K562 (cell line): ENCODE measurements around the gene DPP10. TPM values are rescaled to one million over a fixed set of nuclear protein-coding genes. Genes with fewer than 3 reads are reported as not detected.

Experiments
- ATAC-seq: fragments of 200-7000 bp; cut with Tn5 transposase; 3 replicates; pipeline ENCODE4 v1.9.1; 2020; ENCODE audit warnings: moderate library complexity
- BruUV-seq: library from RNA; stranded (reverse); fragments of 400-500 nt; replicated peaks from 2 replicates; lab custom pipeline; 2021; lab: Mats Ljungman, UMichigan
- CTCF ChIA-PET: fragments of 300-600 bp; formaldehyde crosslinking; extraction: SDS; loops from one replicate; lab custom pipeline; 2021; ENCODE audit warnings: low intra/inter-chr PET ratio; lab: Yijun Ruan, JAX
- POLR2A ChIA-PET: fragments of 300-600, 350-650 bp; sonication (Branson Sonifier 250); formaldehyde crosslinking; extraction: SDS; loops from one replicate; lab custom pipeline; 2021; ENCODE audit warnings: antibody characterized with exemption, inconsistent platforms; lab: Yijun Ruan, JAX
- DNase-seq, 4 experiments: peaks; one replicate each; pipeline versions ENCODE4 v3.0.0 to v3.0.0-alpha.2; 2011 to 2018; ENCODE audit warnings: low spot score in 3 of 4, mixed read lengths in 3 of 4; ENCODE audit errors: extremely low read depth in 1 of 4
- FAIRE-seq: peaks from 2 replicates; lab custom pipeline; 2011; peaks lifted over from hg19 to GRCh38; lab: Jason Lieb, UNC
- H2AFZ ChIP-seq: 2 replicates; pipeline ENCODE4 v1.6.0; 2011; ENCODE audit warnings: low read depth, low read length, control low read depth, inconsistent platforms
- H3K27ac ChIP-seq: fragments of 200-600 bp; 3 replicates; pipeline ENCODE4 v1.8.0; 2011; ENCODE audit warnings: low read depth, mild to moderate bottlenecking, control low read depth, inconsistent platforms, low read length, moderate library complexity, mixed read lengths; ENCODE audit errors: extremely low read depth
- H3K27me3 ChIP-seq, 2 experiments: fragments of 300-600 bp in 1 of 2; 2 replicates in 1 of 2; 3 replicates in 1 of 2; pipeline versions ENCODE4 v1.6.0 to v1.8.0; 2011; ENCODE audit warnings: inconsistent platforms in 2 of 2, low read length in 2 of 2, mild to moderate bottlenecking in 1 of 2, mixed read lengths in 1 of 2, moderate library complexity in 1 of 2; ENCODE audit not compliant: control insufficient read depth in 2 of 2, insufficient read depth in 2 of 2
- H3K36me3 ChIP-seq: fragments of 300-600 bp; 3 replicates; pipeline ENCODE4 v1.8.0; 2011; ENCODE audit warnings: mild to moderate bottlenecking, low read length, inconsistent platforms; ENCODE audit not compliant: control insufficient read depth, insufficient read depth
- H3K4me1 ChIP-seq, 2 experiments: fragments of 200-600 bp in 1 of 2; replicated peaks in 1 of 2; 2 replicates in 1 of 2; 3 replicates in 1 of 2; pipeline versions ENCODE4 v1.5.1 to v1.8.0; 2011; ENCODE audit warnings: inconsistent platforms in 2 of 2, low read length in 2 of 2, mild to moderate bottlenecking in 1 of 2, mixed read lengths in 1 of 2, moderate library complexity in 1 of 2; ENCODE audit not compliant: control insufficient read depth in 2 of 2, insufficient read depth in 2 of 2
- H3K4me2 ChIP-seq: 2 replicates; pipeline ENCODE4 v1.6.1; 2011; ENCODE audit warnings: low read length, control low read depth, inconsistent platforms, mixed read lengths; ENCODE audit not compliant: insufficient read depth
- H3K4me3 ChIP-seq: fragments of 200-600 bp; sonication (generic), shearing (Covaris generic); 2 replicates; pipeline ENCODE4 v1.5.1; 2016; ENCODE audit warnings: control low read depth, inconsistent platforms
- H3K79me2 ChIP-seq: fragments of 200-600 bp; 3 replicates; pipeline ENCODE4 v1.8.0; 2011; ENCODE audit warnings: low read length, inconsistent platforms; ENCODE audit not compliant: control insufficient read depth, insufficient read depth
- H3K9ac ChIP-seq, 2 experiments: 2 replicates each; pipeline versions ENCODE4 v1.6.0 to v1.6.1; 2011; ENCODE audit warnings: low read depth in 2 of 2, low read length in 2 of 2, control low read depth in 1 of 2, inconsistent platforms in 1 of 2, mild to moderate bottlenecking in 1 of 2, mixed read lengths in 1 of 2; ENCODE audit not compliant: insufficient read depth in 1 of 2
- H3K9me1 ChIP-seq: one replicate; pipeline ENCODE4 v1.6.0; 2011; ENCODE audit warnings: inconsistent platforms, mild to moderate bottlenecking, low read length, moderate library complexity; ENCODE audit not compliant: control insufficient read depth, insufficient read depth
- H3K9me3 ChIP-seq: replicated peaks from 2 replicates; pipeline ENCODE4 v1.5.1; 2011; ENCODE audit warnings: low read depth, low read length, inconsistent platforms; ENCODE audit not compliant: control insufficient read depth, insufficient read depth
- H4K20me1 ChIP-seq: replicated peaks from 2 replicates; pipeline ENCODE4 v1.6.1; 2011; ENCODE audit warnings: low read length, inconsistent platforms, mixed read lengths; ENCODE audit not compliant: control insufficient read depth, insufficient read depth
- CHD2 ChIP-seq: IDR thresholded peaks from 2 replicates; pipeline ENCODE4 v1.6.1; 2011; ENCODE audit warnings: low read depth, low read length
- FOSL1 ChIP-seq: fragments of 200-800 bp; sonication (Bioruptor generic); conservative IDR thresholded peaks from 2 replicates; pipeline ENCODE4 v1.6.1; 2016; ENCODE audit warnings: missing genetic modification characterization, missing compliant biosample characterization
- FUS ChIP-seq: fragments of 200-400 bp; formaldehyde crosslinking; optimal IDR thresholded peaks from 2 replicates; pipeline ENCODE3; 2017; ENCODE audit warnings: low read depth, low read length
- HCFC1 ChIP-seq: IDR thresholded peaks from 2 replicates; pipeline ENCODE4 v1.6.1; 2012; ENCODE audit warnings: low read depth, low read length, improper control_type of control experiment
- HDAC2 ChIP-seq: fragments of 450-650 bp; IDR thresholded peaks from 2 replicates; pipeline ENCODE4 v1.6.1; 2016; ENCODE audit warnings: mild to moderate bottlenecking
- HDAC3 ChIP-seq: fragments of 450-650 bp; IDR thresholded peaks from 2 replicates; pipeline ENCODE4 v1.6.1; 2018; ENCODE audit warnings: borderline replicate concordance, mild to moderate bottlenecking, moderate library complexity; ENCODE audit not compliant: partially characterized antibody
- JUN ChIP-seq, 2 experiments: sonication (generic) in 1 of 2; formaldehyde crosslinking in 1 of 2; IDR thresholded peaks; 2 replicates each; pipeline versions ENCODE4 v1.6.1 to v1.8.0; 2012 to 2022; ENCODE audit warnings: borderline replicate concordance in 2 of 2, mild to moderate bottlenecking in 2 of 2, improper control_type of control experiment in 1 of 2, low read depth in 1 of 2, low read length in 1 of 2, missing genetic modification reagents in 1 of 2
- KDM4B ChIP-seq, 2 experiments: fragments of 450-650 bp in 1 of 2; sonication (generic) in 1 of 2; IDR thresholded peaks; 2 replicates each; pipeline ENCODE4 v1.6.1; 2016 to 2017; ENCODE audit warnings: borderline replicate concordance in 2 of 2, antibody characterized with exemption in 1 of 2, low read depth in 1 of 2, mild to moderate bottlenecking in 1 of 2
- MYNN ChIP-seq, 2 experiments: sonication (generic); formaldehyde crosslinking in 1 of 2; IDR thresholded peaks; 2 replicates each; pipeline versions ENCODE4 v1.5.0 to v1.6.1; 2016 to 2020; ENCODE audit warnings: antibody characterized with exemption in 1 of 2, missing genetic modification reagents in 1 of 2
- NCOA1 ChIP-seq: fragments of 450-650 bp; IDR thresholded peaks from 2 replicates; pipeline ENCODE4 v1.6.1; 2016; ENCODE audit warnings: low read depth
- NFXL1 ChIP-seq: fragments of 450-650 bp; formaldehyde crosslinking; IDR thresholded peaks from 2 replicates; pipeline ENCODE4 v1.4.0; 2021; ENCODE audit warnings: mild to moderate bottlenecking
- THRAP3 ChIP-seq: fragments of 450-650 bp; IDR thresholded peaks from 2 replicates; pipeline ENCODE4 v1.6.1; 2016; ENCODE audit warnings: mild to moderate bottlenecking, inconsistent platforms, borderline replicate concordance
- WHSC1 ChIP-seq: IDR thresholded peaks from one replicate; pipeline ENCODE4 v1.6.1; 2012; ENCODE audit warnings: low read length, control low read depth, inconsistent platforms
- ZC3H11A ChIP-seq: IDR thresholded peaks from 2 replicates; pipeline ENCODE4 v1.6.1; 2012; ENCODE audit warnings: low read depth, low read length, improper control_type of control experiment
- ZNF165 ChIP-seq: fragments of 250-450 bp; sonication (Bioruptor Pico); IDR thresholded peaks from 2 replicates; pipeline ENCODE4 v1.4.0; 2020; ENCODE audit warnings: borderline replicate concordance
- ZNF655 ChIP-seq: fragments of 250-450 bp; sonication (Bioruptor Pico); IDR thresholded peaks from 2 replicates; pipeline ENCODE4 v1.5.0; 2021
- ZNF778 ChIP-seq: fragments of 450-650 bp; formaldehyde crosslinking; IDR thresholded peaks from 2 replicates; pipeline ENCODE4 v1.4.0; 2020; ENCODE audit warnings: mild to moderate bottlenecking, moderate library complexity
- WGBS: fragments of 100-300 bp; shearing (Covaris generic); methylation state at CpG from one replicate; pipeline ENCODE4 v1.1.6; 2016; ENCODE audit warnings: low coverage, mixed read lengths; ENCODE audit not compliant: insufficient coverage; ENCODE audit errors: missing lambda C conversion rate; 5-methylcytosine and 5-hydroxymethylcytosine counted together
- in situ Hi-C: fragments of 300-500 bp; cut with MboI; formaldehyde crosslinking; loops from 4 replicates; pipeline ENCODE4 v1.15.0; 2018; ENCODE audit warnings: inconsistent platforms, mixed read lengths
- intact Hi-C: fragments of 100-400 bp; cut with micrococcal nuclease; formaldehyde crosslinking; loops from 2 replicates; pipeline ENCODE4 v1.14.2; 2022
- polyA plus RNA-seq, 8 experiments: library from polyadenylated mRNA; depleted of rRNA in 4 of 8; stranded (reverse) in 5 of 8; unstranded in 3 of 8; fragments of >200 nt; fragmentation: Nextera tagmentation in 2 of 8; fragmentation: Illumina TruSeq in 1 of 8; extraction: Ambion mirVana in 2 of 8; extraction: Trizol in 1 of 8; gene quantifications; 2 replicates each; pipeline versions ENCODE4 v1.2.1 to v1.2.3, GENCODE V29; 2011 to 2014; ENCODE audit warnings: inconsistent platforms in 1 of 8, missing spikeins in 1 of 8
- total RNA-seq, 7 experiments: library from RNA; depleted of rRNA in 6 of 7; stranded (reverse); fragments of >200 nt in 6 of 7; fragmentation: Illumina TruSeq in 2 of 7; extraction: Trizol in 2 of 7; gene quantifications; 2 replicates each; pipeline versions ENCODE4 v1.2.1 to v1.2.3, GENCODE V29; 2011 to 2021; ENCODE audit warnings: low replicate concordance in 1 of 7
- TF ChIP-seq, protein P1 (sequence below): sonication (generic); formaldehyde crosslinking; IDR thresholded peaks from 2 replicates; pipeline ENCODE4 v1.8.0; 2022; ENCODE audit warnings: mild to moderate bottlenecking, missing genetic modification reagents, borderline replicate concordance
- TF ChIP-seq, protein P2 (sequence below), 2 experiments: fragments of 450-650 bp in 1 of 2; sonication (generic) in 1 of 2; formaldehyde crosslinking; conservative IDR thresholded peaks; 2 replicates each; pipeline versions ENCODE4 v1.4.0 to v1.8.1; 2020 to 2022; ENCODE audit warnings: mild to moderate bottlenecking in 1 of 2, missing genetic modification reagents in 1 of 2

Gene DPP10
- total and polyA plus RNA-seq, 9 of the 15 experiments (the other 6 are each of a cell fraction or from before 2014, with no cell fraction given), result not detected

GRCh38 chr2:114400890-114401289 is 41.6 kb upstream of the DPP10 start:
- Histone ChIP-seq H3K27me3 (no peaks in the 10 kb centered on the region), H3K79me2 (no peaks in the 10 kb centered on the region), H3K4me1 (no peaks in the 10 kb centered on the region), H3K27ac (no peak overlapping the region), H3K9me1 (no peaks in the 10 kb centered on the region), H3K9ac (no peak overlapping the region), H3K36me3 (no peaks in the 10 kb centered on the region), H4K20me1 (no peaks in the 10 kb centered on the region), H3K4me2 (no peak overlapping the region), H3K9me3 (no peaks in the 10 kb centered on the region), H2AFZ (no peak overlapping the region), H3K4me3 (no peak overlapping the region)
- FAIRE-seq (no peak), DNase-seq (no peak), ATAC-seq (no peak)
- ChIA-PET CTCF (no interaction called here), POLR2A (no interaction called here)
- 6% methylated on average over 3 of the region's 3 CpGs for WGBS
- intact Hi-C loops, result no loop called here
- in situ Hi-C loops, result no loop called here
- BruUV-seq, result no TSS peak
- TF ChIP-seq HCFC1 (no peak), ZNF655 (CRISPR knock-in tag) (no peak), NFXL1 (CRISPR knock-in tag) (no peak), FUS (no peak), NCOA1 (no peak), HDAC3 (no peak), FOSL1 (tag) (no peak), HDAC2 (no peak), CHD2 (no peak), MYNN (IDR thresholded peaks at IDR 0.05) (no peak), MYNN (CRISPR knock-in tag; IDR thresholded peaks at IDR 0.05) (no peak), THRAP3 (no peak), ZNF165 (CRISPR knock-in tag) (no peak), JUN (IDR thresholded peaks at IDR 0.05; ENCODE audit: borderline replicate concordance, low read depth, low read length) (no peak), JUN (CRISPR knock-in tag; IDR thresholded peaks at IDR 0.05; ENCODE audit: borderline replicate concordance) (no peak), WHSC1 (no peak), ZNF778 (no peak), ZC3H11A (no peak), KDM4B (IDR thresholded peaks at IDR 0.05; ENCODE audit: borderline replicate concordance in 2 of 2, low read depth in 1 of 2) (no peak)
- TF ChIP-seq, protein P1, sequence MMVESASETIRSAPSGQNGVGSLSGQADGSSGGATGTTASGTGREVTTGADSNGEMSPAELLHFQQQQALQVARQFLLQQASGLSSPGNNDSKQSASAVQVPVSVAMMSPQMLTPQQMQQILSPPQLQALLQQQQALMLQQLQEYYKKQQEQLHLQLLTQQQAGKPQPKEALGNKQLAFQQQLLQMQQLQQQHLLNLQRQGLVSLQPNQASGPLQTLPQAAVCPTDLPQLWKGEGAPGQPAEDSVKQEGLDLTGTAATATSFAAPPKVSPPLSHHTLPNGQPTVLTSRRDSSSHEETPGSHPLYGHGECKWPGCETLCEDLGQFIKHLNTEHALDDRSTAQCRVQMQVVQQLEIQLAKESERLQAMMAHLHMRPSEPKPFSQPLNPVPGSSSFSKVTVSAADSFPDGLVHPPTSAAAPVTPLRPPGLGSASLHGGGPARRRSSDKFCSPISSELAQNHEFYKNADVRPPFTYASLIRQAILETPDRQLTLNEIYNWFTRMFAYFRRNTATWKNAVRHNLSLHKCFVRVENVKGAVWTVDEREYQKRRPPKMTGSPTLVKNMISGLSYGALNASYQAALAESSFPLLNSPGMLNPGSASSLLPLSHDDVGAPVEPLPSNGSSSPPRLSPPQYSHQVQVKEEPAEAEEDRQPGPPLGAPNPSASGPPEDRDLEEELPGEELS (CRISPR knock-in tag), result no peak
- TF ChIP-seq, protein P2, sequence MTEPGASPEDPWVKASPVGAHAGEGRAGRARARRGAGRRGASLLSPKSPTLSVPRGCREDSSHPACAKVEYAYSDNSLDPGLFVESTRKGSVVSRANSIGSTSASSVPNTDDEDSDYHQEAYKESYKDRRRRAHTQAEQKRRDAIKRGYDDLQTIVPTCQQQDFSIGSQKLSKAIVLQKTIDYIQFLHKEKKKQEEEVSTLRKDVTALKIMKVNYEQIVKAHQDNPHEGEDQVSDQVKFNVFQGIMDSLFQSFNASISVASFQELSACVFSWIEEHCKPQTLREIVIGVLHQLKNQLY (CRISPR knock-in tag; conservative IDR thresholded peaks at IDR 0.05), result no peak
